GM19099 (cell line): ENCODE data around the gene METTL4.

Experiments
- POLR2A ChIP-seq: IDR thresholded peaks from 3 replicates; pipeline ENCODE4 v1.6.1; 2011; ENCODE audit warnings: low read depth; ENCODE audit not compliant: insufficient read length; ENCODE audit errors: extremely low read depth

Gene METTL4

GRCh38 chr18:2508678-2509077 lies 62.6 kb downstream of the METTL4 start:
- TF ChIP-seq POLR2A, result no peak

DNA sequence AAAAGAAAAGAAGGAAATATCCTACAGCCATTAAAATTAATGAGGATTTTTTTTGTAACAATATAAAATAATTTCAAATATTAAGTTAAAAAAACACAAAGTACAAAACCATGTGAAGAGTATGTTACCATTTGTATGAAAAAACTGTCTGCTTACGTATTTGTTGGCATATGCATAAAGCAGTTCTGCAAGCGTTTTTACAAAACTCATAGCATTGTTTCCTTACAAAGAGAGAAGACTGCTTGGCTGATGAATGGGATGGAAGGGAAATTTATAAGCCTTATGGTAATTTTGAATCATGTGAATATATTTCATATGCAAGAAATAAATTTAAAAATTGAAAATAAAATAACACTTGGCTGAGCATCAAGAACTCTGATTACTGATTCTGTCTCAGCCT lies 63.1 kb downstream of the METTL4 start:
- TF ChIP-seq POLR2A, result no peak

- no peak for TF ChIP-seq POLR2A
These were observed 66.7 kb downstream of the METTL4 start for GRCh38 chr18:2504642-2505041.

DNA sequence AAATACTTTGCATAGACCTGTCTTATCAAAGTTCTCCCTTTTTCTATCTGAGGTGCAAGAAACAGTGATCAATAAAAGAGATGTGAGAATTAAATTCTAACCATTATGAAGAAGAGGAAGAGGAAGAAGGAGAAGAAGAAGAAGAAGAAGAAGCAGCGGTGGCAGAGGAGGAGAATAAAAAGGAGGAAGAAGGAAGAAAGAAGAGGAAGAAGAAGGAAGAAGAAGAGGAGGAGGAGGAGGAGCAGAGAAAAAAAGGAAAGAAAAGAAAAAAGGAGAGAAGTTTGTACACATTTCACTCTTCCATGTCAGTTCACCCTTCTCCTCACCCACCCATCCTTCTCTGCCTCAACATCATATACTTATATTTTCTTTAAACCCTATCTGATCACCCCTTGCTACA lies 68.4 kb downstream of the METTL4 start:
- no peak for TF ChIP-seq POLR2A

DNA sequence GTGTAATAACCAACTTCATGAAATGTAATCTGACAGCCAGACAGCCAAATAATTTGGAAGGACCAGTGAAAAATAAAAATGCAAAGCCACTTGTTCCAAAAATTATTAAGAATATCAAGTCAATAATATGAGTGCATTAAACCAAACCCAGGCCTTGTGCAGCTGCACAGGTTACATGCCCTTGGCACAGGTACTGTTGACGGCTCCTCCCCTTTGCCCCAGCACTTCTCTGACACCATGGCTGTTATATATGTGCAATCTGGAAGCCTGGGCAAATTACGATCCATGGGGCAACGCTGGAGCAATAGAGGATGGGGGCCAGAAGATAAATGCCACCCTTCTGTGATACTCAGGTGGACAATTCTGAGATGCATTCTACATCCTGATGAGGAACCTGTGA lies 68.9 kb downstream of the METTL4 start:
- TF ChIP-seq POLR2A, result no peak

DNA sequence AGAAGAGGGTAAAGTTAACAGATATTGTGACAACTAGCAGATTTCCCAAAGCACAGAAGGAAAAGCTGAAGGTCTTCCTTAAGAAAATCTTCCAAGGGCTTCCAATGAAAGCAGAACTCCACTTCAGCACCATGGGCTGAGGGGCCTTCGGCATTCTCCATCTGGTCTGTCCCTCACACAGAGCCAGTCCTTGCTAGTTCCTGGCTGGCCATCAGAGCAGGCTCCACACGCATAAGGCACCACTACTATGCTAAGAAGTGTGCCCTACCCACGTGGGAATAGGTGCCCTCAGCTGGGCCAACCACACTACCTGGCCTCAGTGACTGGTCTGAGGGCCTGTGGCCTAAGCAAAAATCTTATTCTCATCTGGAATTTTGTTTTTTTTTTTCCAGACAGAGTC lies 73.5 kb downstream of the METTL4 start:
- TF ChIP-seq POLR2A, result no peak

DNA sequence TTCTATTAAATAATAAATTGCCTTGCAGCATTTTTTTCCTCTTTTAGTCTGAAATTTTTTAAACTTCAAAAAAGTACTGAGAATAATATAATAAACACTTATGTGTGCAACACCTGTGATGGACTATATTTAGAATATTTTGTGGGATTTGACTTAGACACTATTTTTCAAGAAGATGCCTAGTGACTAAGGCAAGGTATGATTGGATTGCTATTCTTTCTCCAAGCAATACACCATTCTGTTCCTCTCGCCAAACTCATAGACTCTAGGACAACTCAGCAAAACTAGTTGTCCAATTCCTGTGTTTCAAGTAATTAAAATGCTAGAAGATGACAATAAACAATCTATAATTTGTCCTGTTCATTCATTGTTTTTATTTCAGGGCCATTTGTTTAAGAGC lies 75.9 kb downstream of the METTL4 start:
- TF ChIP-seq POLR2A, result no peak

- TF ChIP-seq POLR2A, result no peak
These were observed 76.4 kb downstream of the METTL4 start for GRCh38 chr18:2494921-2495320.
